Mesendoderm (in vitro differentiated cells): ENCODE results near the gene RNF13.

Experiments
- DNase-seq: peaks from one replicate; pipeline ENCODE4 v3.0.0; 2013
- H2AK5ac ChIP-seq: 2 replicates; pipeline ENCODE4 v1.6.1; 2013; ENCODE audit warnings: low read length, inconsistent platforms
- H2BK120ac ChIP-seq: 2 replicates; pipeline ENCODE4 v1.6.1; 2013; ENCODE audit warnings: low read depth, mild to moderate bottlenecking, low read length, moderate library complexity, mixed read lengths
- H2BK15ac ChIP-seq: replicated peaks from 2 replicates; pipeline ENCODE4 v1.6.1; 2013; ENCODE audit warnings: low read depth, mild to moderate bottlenecking, moderate library complexity
- H2BK5ac ChIP-seq: 2 replicates; pipeline ENCODE4 v1.6.1; 2013; ENCODE audit warnings: low read length, inconsistent platforms
- H3K18ac ChIP-seq: 2 replicates; pipeline ENCODE4 v1.6.1; 2013; ENCODE audit warnings: mild to moderate bottlenecking, low read length, mixed read lengths
- H3K23ac ChIP-seq: one replicate; pipeline ENCODE4 v1.6.1; 2013; ENCODE audit warnings: low read length
- H3K27ac ChIP-seq: 2 replicates; pipeline ENCODE4 v1.5.1; 2013; ENCODE audit warnings: low read depth, mild to moderate bottlenecking, inconsistent platforms, low read length, moderate library complexity
- H3K27me3 ChIP-seq: 2 replicates; pipeline ENCODE4 v1.6.1; 2013; ENCODE audit warnings: low read length, control low read depth, mild to moderate bottlenecking, inconsistent platforms; ENCODE audit not compliant: insufficient read depth, poor library complexity
- H3K36me3 ChIP-seq: 2 replicates; pipeline ENCODE4 v1.6.1; 2013; ENCODE audit warnings: low read length, inconsistent platforms; ENCODE audit not compliant: control insufficient read depth, insufficient read depth
- H3K4ac ChIP-seq: one replicate; pipeline ENCODE4 v1.6.1; 2013; ENCODE audit warnings: low read depth, mild to moderate bottlenecking, low read length, moderate library complexity
- H3K4me1 ChIP-seq: 2 replicates; pipeline ENCODE4 v1.6.1; 2013; ENCODE audit warnings: low read depth, low read length, inconsistent platforms; ENCODE audit not compliant: control insufficient read depth
- H3K4me2 ChIP-seq: 2 replicates; pipeline ENCODE4 v1.6.1; 2013; ENCODE audit warnings: low read length
- H3K4me3 ChIP-seq: 2 replicates; pipeline ENCODE4 v1.5.1; 2013; ENCODE audit warnings: mild to moderate bottlenecking, low read length
- H3K56ac ChIP-seq: one replicate; pipeline ENCODE4 v1.6.1; 2013; ENCODE audit warnings: low read length
- H3K79me1 ChIP-seq: 2 replicates; pipeline ENCODE4 v1.6.1; 2013; ENCODE audit warnings: low read length, inconsistent platforms
- H3K79me2 ChIP-seq: 2 replicates; pipeline ENCODE4 v1.6.1; 2013; ENCODE audit warnings: mild to moderate bottlenecking, low read length; ENCODE audit not compliant: control insufficient read depth, insufficient read depth
- H3K9ac ChIP-seq: 2 replicates; pipeline ENCODE4 v1.6.1; 2013; ENCODE audit warnings: low read length, inconsistent platforms
- H4K5ac ChIP-seq: one replicate; pipeline ENCODE4 v1.6.1; 2013; ENCODE audit warnings: low read length
- H4K8ac ChIP-seq: one replicate; pipeline ENCODE4 v1.6.1; 2013; ENCODE audit warnings: low read depth, mild to moderate bottlenecking, control low read depth, low read length, moderate library complexity
- WGBS: extraction: QIAGEN DNeasy Blood & Tissue Kit; methylation state at CpG from one replicate; pipeline ENCODE4 v1.1.7; 2013; ENCODE audit warnings: low lambda C conversion rate, missing lambda C conversion rate; ENCODE audit not compliant: insufficient coverage; ENCODE audit errors: extremely low coverage; 5-methylcytosine and 5-hydroxymethylcytosine counted together

Gene RNF13

DNA sequence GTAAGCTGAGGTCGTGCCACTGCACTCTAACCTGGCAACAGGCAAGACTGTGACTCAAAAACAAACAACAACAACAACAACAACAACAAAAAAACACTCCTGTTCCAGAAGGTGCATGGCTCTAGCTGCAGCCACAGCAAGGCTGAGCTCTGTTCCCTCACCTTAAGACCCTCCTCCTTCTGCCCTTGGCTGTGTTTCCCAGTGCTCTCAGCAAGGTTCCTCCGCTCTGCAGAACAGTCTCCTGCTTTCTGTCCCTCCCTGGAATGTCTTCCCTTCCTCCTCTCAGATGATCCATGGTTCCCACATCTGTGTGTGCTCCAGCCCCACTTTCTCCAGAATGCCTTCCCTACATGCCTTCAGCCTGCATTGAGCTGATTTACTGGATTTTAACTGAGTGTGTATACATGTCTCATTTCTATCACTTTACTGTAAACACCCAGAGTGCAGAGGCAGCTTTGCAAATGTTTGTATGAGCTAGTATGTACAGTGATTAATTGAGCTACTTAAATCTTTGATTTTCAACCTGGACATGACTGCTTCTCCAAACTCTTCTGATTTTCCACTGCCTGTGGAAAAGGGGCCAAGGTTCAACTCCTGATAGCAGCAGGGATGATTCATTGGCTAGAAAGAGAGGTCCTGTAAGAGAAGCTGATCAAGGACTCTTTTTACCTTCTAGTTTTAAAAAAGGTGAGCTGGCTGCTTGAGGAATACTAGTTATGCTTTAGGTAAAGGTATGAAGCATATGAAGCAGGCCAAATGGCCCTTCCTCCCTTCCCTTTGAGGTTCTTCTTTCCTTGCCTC is 35.4 kb upstream of the RNF13 start:
- no peaks in the 10 kb centered on the region for H3K4me1 ChIP-seq
- no peak overlapping the region for H2BK120ac ChIP-seq
- no peak for DNase-seq
- no peak overlapping the region for H3K4ac ChIP-seq
- no peak overlapping the region for H3K9ac ChIP-seq
- H4K5ac ChIP-seq: no peak overlapping the region
- H3K27ac ChIP-seq: no peak overlapping the region
- no peak overlapping the region for H3K4me2 ChIP-seq
- H2BK15ac ChIP-seq: no peak overlapping the region
- no peaks in the 10 kb centered on the region for H3K27me3 ChIP-seq
- WGBS: no CpG with 5 or more reads among the region's 2 CpGs
- H2AK5ac ChIP-seq: no peak overlapping the region
- no peak overlapping the region for H3K4me3 ChIP-seq
- no peaks in the 10 kb centered on the region for H3K79me1 ChIP-seq
- H3K79me2 ChIP-seq: no peaks in the 10 kb centered on the region
- no peak overlapping the region for H3K23ac ChIP-seq
- H3K56ac ChIP-seq: no peak overlapping the region
- H2BK5ac ChIP-seq: no peak overlapping the region
- no peaks in the 10 kb centered on the region for H3K36me3 ChIP-seq
- H3K18ac ChIP-seq: no peak overlapping the region
- H4K8ac ChIP-seq: no peak overlapping the region

DNA sequence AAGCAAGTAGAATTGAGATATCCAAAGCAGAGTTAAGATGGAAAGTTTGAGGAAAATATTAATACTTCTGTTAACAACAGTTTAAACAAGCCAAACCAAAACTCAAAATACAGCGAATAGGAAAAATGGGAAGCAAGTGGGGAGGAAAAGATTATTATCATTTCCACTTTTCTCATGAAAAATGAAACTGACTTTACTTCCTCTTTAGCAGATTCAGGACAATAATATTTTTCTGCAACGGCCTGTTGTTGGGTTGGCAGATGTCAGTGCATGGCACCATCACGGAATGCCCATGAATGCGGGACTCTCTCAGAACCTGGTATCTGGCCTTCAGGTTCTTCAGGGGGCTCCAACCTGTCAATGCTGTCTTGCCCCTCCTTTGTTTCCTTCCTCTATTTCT is 31.8 kb upstream of the RNF13 start:
- Histone ChIP-seq H3K79me2 (no peaks in the 10 kb centered on the region), H2BK120ac (no peak overlapping the region), H2AK5ac (no peak overlapping the region), H3K27me3 (no peaks in the 10 kb centered on the region), H3K27ac (no peak overlapping the region), H3K23ac (no peak overlapping the region), H2BK5ac (no peak overlapping the region), H3K4me3 (no peak overlapping the region), H3K4ac (no peak overlapping the region), H2BK15ac (no peak overlapping the region), H3K36me3 (no peaks in the 10 kb centered on the region), H3K56ac (no peak overlapping the region), H3K4me1 (no peaks in the 10 kb centered on the region), H3K18ac (no peak overlapping the region), H3K79me1 (no peaks in the 10 kb centered on the region), H3K4me2 (no peak overlapping the region), H4K8ac (no peak overlapping the region), H4K5ac (no peak overlapping the region), H3K9ac (no peak overlapping the region)
- no CpG with 5 or more reads among the region's 4 CpGs for WGBS
- DNase-seq: no peak

DNA sequence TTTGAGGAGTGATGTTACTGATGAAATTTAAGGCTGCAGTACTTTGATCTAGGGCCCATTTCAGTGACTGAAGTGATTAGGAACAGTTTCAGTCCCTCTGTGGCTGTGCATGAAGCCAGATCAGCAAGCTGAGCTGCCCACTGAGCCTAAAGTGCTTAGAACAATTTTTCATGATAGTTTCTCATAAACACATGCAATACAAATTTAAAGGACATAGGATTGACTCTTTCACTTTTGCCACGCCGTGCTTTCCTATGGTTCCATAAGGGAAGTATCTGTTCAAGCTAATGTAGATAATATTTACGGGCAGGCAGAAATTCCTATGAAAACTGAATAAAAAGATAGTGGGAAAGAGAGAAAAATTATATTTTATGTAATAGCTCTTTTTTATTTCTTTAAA is 31.3 kb upstream of the RNF13 start:
- Histone ChIP-seq H2BK120ac (no peak overlapping the region), H2BK15ac (no peak overlapping the region), H3K9ac (no peak overlapping the region), H3K18ac (no peak overlapping the region), H3K27me3 (no peaks in the 10 kb centered on the region), H3K4me1 (no peaks in the 10 kb centered on the region), H3K4me3 (no peak overlapping the region), H2BK5ac (no peak overlapping the region), H3K79me2 (no peaks in the 10 kb centered on the region), H3K27ac (no peak overlapping the region), H3K4ac (no peak overlapping the region), H4K8ac (no peak overlapping the region), H4K5ac (no peak overlapping the region), H3K56ac (no peak overlapping the region), H3K36me3 (no peaks in the 10 kb centered on the region), H3K79me1 (no peaks in the 10 kb centered on the region), H3K23ac (no peak overlapping the region), H2AK5ac (no peak overlapping the region), H3K4me2 (no peak overlapping the region)
- no peak for DNase-seq
- WGBS: no CpG with 5 or more reads among the region's 3 CpGs

DNA sequence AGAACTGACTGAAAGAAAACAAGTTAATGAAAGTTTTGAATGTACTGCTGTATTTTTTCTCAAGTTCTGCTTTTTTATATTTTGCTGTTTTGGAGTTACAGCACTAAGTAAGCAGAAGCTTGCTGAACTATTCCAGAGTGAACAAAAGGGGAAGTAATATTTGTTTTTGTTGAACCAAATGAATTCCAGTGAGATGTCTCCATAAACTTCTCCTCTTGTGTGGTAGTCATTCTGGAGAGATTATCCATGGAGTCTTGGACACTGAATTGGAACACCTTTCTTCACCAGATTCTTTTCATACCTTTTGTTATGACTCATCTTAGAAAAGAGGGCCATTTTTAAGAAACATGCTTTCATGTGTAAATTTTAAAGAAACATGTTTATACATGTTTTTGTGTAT is 29.4 kb upstream of the RNF13 start:
- Histone ChIP-seq H3K27me3 (no peaks in the 10 kb centered on the region), H4K8ac (no peak overlapping the region), H3K4ac (no peak overlapping the region), H3K27ac (no peak overlapping the region), H3K4me2 (no peak overlapping the region), H4K5ac (no peak overlapping the region), H3K79me2 (no peaks in the 10 kb centered on the region), H3K36me3 (no peaks in the 10 kb centered on the region), H3K23ac (no peak overlapping the region), H2BK15ac (no peak overlapping the region), H3K56ac (no peak overlapping the region), H3K9ac (no peak overlapping the region), H2AK5ac (no peak overlapping the region), H2BK120ac (no peak overlapping the region), H2BK5ac (no peak overlapping the region), H3K4me1 (no peaks in the 10 kb centered on the region), H3K18ac (no peak overlapping the region), H3K79me1 (no peaks in the 10 kb centered on the region), H3K4me3 (no peak overlapping the region)
- peak; percentile 10 for DNase-seq

DNA sequence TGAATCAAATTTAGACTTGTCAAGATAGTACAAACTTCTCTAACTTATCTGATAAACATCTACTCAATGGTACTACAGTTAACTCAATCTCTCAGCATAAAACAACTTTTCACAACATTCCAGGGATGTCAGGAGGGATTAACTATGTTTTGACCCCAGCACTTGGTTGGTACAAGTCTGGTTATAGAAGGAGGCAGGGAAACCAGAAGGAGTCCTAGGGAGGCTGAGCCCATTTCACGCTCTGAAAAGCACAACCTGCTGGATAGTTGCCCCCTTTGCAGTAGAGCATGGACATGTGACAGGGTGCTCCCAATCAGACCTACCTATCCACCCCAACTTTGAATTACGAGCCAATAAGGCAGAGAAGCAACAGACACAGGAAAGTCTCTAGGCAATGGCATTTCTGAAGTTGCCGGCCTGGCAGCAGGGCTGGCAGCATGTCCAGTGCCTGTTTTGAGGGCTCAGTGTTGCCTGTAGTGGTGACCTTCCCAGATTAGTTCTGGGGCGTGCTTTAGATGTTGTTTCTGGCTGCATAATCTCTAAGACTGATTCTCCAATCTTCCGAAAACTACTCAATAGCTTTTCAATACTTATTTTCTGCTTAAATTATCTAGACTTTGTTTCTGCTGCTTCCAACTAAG is 28.8 kb upstream of the RNF13 start:
- Histone ChIP-seq H3K4ac (no peak overlapping the region), H2BK15ac (no peak overlapping the region), H2AK5ac (no peak overlapping the region), H3K36me3 (no peaks in the 10 kb centered on the region), H3K23ac (no peak overlapping the region), H3K79me1 (no peaks in the 10 kb centered on the region), H3K4me3 (no peak overlapping the region), H3K4me1 (no peaks in the 10 kb centered on the region), H3K4me2 (no peak overlapping the region), H4K8ac (no peak overlapping the region), H2BK5ac (no peak overlapping the region), H2BK120ac (no peak overlapping the region), H3K27me3 (no peaks in the 10 kb centered on the region), H4K5ac (no peak overlapping the region), H3K56ac (no peak overlapping the region), H3K79me2 (no peaks in the 10 kb centered on the region), H3K9ac (no peak overlapping the region), H3K27ac (no peak overlapping the region), H3K18ac (no peak overlapping the region)
- DNase-seq: peak; percentile 10
- WGBS: no CpG with 5 or more reads among the region's 5 CpGs

DNA sequence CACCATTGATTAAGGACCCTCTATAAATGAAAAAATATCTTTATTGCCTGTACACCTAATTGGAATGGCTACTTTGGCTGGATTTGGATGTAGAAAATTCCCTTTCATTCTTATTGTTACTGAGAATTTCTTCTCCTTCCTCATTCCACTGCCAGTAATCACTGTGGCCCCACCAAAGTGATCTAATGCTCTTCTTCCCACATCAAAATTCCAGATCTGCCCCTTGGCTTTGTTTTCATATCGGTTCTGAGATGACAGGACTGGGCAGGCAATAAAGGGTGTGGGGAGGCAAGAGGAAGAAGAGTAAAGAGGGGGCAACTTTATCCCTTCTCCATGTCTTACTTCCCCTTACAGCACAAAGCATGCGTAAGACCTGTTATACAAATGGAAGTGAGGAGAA is 22.7 kb upstream of the RNF13 start:
- Histone ChIP-seq H3K27me3 (no peaks in the 10 kb centered on the region), H4K5ac (no peak overlapping the region), H2BK120ac (no peak overlapping the region), H3K9ac (no peak overlapping the region), H3K27ac (no peak overlapping the region), H3K4me2 (no peak overlapping the region), H2AK5ac (no peak overlapping the region), H3K79me1 (no peaks in the 10 kb centered on the region), H3K18ac (no peak overlapping the region), H3K79me2 (no peaks in the 10 kb centered on the region), H3K23ac (no peak overlapping the region), H3K4me1 (no peaks in the 10 kb centered on the region), H2BK15ac (no peak overlapping the region), H3K56ac (no peak overlapping the region), H3K4ac (no peak overlapping the region), H4K8ac (no peak overlapping the region), H2BK5ac (no peak overlapping the region), H3K36me3 (no peaks in the 10 kb centered on the region), H3K4me3 (no peak overlapping the region)
- DNase-seq: no peak
- no CpG with 5 or more reads among the region's 2 CpGs for WGBS
